ENCODE measurements around the gene HOXD10.

- TF ChIP-seq CTCF (IDR thresholded peaks at IDR 0.05): no peak
- no peak for TF ChIP-seq EP300 (IDR thresholded peaks at IDR 0.05)
- no peak for TF ChIP-seq POLR2AphosphoS5 (IDR thresholded peaks at IDR 0.05)
Observed at GRCh38 chr2:176129813-176130146, 13.2 kb downstream of the HOXD10 start.

Data from gastroesophageal sphincter (tissue), 3 donors.